C4-2B (cell line): ENCODE data around the gene CA10.
A peak's percentile ranks its signal among the peaks of the same experiment; 100 is the strongest.

Experiments used
- H3K27ac ChIP-seq: fragments of 450-650 bp; 2 replicates; pipeline ENCODE4 v1.5.1; 2017
- ZFX ChIP-seq: fragments of 450-650 bp; IDR thresholded peaks from 2 replicates; pipeline ENCODE4 v1.6.1; 2017
- TF ChIP-seq, protein P1 (sequence below): fragments of 450-650 bp; conservative IDR thresholded peaks from 2 replicates; pipeline ENCODE4 v1.5.1; 2017; ENCODE audit warnings: mild to moderate bottlenecking

The CA10 gene

DNA sequence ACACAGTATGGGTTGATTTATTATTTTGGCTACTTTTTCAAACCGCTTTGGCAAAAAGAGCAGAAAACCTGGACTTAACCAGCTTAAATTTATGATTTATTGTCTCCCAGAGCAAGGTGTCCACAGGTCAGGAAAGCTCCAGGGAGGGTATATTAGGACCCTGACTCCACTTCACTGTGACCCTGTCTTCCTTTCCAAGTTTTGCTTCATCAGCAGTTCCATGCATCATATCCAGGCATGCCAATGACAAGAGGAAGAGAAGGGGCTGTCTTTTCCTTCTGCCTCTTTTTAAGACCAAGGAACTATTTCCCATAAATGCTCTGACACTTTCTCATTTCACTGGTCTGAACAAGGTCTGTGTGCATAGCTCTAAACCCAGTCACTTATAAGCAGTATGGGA is 316.8 kb downstream of the CA10 start:
- TF ChIP-seq, protein P1, sequence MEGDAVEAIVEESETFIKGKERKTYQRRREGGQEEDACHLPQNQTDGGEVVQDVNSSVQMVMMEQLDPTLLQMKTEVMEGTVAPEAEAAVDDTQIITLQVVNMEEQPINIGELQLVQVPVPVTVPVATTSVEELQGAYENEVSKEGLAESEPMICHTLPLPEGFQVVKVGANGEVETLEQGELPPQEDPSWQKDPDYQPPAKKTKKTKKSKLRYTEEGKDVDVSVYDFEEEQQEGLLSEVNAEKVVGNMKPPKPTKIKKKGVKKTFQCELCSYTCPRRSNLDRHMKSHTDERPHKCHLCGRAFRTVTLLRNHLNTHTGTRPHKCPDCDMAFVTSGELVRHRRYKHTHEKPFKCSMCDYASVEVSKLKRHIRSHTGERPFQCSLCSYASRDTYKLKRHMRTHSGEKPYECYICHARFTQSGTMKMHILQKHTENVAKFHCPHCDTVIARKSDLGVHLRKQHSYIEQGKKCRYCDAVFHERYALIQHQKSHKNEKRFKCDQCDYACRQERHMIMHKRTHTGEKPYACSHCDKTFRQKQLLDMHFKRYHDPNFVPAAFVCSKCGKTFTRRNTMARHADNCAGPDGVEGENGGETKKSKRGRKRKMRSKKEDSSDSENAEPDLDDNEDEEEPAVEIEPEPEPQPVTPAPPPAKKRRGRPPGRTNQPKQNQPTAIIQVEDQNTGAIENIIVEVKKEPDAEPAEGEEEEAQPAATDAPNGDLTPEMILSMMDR: no peak
- no peak for TF ChIP-seq ZFX
- no peak overlapping the region for H3K27ac ChIP-seq

DNA sequence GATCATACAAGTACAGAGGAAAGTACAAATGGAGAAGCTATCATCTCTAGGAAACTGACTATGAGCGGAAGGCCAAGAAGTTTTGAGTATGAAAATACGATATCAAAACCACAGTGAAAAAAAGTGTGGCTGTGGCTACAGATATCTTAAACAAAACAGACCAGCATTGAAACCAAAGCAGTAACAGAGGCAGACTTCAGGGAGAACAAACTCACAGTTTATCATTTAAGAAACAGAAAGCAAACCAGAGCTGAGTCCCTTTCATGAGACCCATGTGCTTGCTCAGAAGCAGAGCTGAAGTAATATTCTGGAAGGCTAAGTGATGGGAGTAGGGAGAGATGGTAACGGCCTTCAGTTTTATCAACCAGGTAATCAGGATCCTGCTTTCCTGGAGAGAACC is 317.8 kb downstream of the CA10 start:
- no peak overlapping the region for H3K27ac ChIP-seq
- TF ChIP-seq, protein P1: no peak
- TF ChIP-seq ZFX: no peak

DNA sequence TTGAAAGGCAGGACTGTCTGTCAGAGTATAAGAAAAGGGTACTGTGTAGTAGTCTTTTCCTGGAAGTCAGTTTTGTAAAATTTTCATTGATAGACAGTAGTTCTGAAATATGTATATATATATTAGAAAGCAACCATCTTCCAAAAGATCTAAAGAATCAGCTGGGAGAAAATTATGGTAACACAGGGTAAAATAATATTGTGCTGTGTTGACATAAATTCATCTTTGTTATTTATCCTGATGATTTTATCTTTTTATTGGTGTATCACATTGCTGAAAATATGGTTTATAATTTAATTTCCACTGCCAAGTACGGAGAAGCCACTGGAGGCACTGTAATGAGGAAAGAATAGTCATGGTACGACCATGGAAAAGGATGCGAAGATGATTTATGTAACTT is 324.9 kb downstream of the CA10 start:
- TF ChIP-seq, protein P1: peak; percentile 33
- no peak for TF ChIP-seq ZFX
- no peak overlapping the region for H3K27ac ChIP-seq

DNA sequence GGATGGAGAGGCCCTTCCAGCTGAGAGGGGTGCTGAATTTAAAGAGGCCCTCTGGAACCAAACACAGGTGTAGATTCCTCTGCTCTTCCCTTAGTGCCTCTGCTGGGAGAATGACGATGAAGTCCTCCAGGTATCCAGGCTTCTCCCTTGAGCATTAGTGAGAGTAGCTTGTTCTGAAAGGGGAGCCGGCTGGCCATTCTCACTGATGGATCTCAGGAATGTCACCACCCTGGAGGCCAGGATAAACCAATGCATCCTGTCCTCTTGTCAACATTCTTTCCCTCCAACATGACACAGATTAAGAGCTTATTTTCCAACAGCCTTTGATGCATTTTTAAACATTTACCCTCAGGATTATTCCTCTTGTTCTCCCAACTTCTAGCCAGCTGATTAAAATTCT is 325.5 kb downstream of the CA10 start:
- TF ChIP-seq ZFX: no peak
- TF ChIP-seq, protein P1: no peak
- H3K27ac ChIP-seq: no peak overlapping the region

DNA sequence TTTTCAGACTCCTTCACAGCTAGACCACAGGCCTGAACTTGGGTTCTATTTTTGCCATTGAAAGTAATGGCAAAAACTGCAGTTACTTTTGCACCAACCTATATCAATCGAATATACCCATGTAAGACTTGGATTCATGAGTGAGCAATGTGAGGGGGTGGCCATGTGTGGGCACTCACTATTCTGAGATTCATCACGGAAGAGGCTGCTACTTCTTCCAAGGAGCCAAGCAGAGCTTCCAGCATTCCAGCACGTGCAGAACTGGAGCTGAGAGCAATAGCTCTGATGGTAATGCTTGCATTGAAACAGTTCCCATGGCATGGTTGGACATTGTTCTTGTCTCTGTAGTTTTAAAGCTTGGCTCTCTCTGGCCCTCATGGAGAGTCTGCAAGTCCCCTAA is 327.6 kb downstream of the CA10 start:
- H3K27ac ChIP-seq: no peak overlapping the region
- no peak for TF ChIP-seq ZFX
- TF ChIP-seq, protein P1: no peak

DNA sequence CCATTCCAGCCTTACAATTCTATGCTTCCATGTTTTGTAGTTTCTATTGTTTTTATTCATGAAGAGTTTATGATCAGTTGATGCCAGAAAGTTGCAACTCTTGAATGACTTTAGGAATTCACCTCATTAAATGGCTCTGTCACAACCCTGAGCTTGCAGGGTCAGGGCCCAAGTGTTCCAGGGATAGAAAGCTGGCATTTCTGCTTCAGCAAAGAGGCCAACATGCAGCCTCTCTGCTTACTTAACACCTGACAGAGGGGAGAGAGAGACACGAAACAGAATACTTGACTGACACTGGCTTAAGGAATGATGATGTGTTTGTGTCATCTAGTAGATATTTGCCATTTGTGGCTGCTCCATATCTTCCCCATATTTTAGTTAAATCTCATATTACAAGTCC is 328.1 kb downstream of the CA10 start:
- TF ChIP-seq ZFX: no peak
- TF ChIP-seq, protein P1: no peak
- H3K27ac ChIP-seq: no peak overlapping the region

DNA sequence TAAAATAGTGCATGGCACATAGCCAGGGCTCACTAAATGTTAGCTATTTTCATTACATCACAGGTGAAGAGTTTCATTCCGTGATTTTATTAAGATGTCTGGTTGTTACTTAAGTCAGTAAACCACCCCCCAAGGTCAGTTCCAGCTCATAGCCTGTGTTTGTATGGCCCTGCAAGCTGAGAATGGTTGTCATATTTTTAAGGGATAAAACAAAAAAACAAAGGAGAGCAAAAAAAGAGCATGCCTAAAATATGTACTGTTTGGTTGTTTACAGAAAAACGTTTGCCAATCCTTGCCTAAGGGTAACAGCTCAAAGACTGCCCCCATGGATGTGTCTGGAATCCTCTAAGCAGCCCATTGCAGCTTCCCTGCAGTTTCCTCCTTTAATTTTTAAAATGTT is 329.6 kb downstream of the CA10 start:
- TF ChIP-seq ZFX: no peak
- TF ChIP-seq, protein P1: no peak
- H3K27ac ChIP-seq: no peak overlapping the region
